ENCODE results near the gene FAM219A.
"Not testable (repeated sequence)": the region's sequence is repeated elsewhere in the genome, so short reads cannot be mapped to it uniquely, and the experiment has no call there.

Gene FAM219A

DNA sequence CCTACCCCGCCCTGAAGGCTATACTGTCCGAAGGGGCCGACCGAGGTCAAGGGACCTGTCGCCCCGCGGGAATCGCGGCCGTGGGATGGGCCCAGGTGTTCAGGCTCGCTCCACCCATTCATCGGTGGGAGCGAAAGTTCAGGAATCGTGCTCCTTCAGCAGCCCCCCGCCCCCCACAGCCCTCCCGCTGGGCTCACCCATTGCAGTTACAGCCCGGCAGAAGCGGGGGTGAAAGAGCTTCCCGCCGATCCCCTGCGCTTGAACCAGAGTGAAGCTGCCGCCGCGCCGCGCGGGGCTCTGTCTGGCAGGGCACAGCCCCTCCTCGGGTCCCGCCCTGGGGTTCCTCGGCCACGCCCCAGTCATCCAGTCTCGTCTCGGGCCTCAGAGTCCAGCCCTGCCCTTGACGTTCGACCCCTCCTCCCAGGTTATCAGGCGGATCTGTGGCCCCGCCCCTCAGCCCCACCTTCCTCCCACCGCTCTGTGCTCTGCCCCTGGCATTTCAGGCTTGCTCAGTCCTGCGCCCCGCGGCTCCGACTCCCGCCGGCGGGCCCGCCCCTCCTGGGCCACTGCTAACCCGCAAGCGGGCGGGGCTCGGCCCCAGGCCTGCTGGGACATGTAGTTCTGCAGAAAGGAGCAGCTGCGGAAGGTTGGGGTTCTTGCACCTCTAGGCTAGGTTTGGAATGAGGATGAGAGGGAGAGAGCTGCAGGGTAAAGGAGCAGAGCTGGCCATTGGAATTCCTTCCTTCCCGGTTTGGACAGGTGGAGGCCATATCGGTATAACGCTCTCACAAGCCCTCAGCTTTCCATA, 81.6 kb downstream of the FAM219A start, which contains the start of gene MYORG:
Gene MYORG, minus strand, starts transcription at position 303 of the 808 bp plus-strand sequence. CDS start 3,955 bp downstream, outside the sequence.
- peak; percentile 94 for DNase-seq (ENCODE audit: low spot score)

DNA sequence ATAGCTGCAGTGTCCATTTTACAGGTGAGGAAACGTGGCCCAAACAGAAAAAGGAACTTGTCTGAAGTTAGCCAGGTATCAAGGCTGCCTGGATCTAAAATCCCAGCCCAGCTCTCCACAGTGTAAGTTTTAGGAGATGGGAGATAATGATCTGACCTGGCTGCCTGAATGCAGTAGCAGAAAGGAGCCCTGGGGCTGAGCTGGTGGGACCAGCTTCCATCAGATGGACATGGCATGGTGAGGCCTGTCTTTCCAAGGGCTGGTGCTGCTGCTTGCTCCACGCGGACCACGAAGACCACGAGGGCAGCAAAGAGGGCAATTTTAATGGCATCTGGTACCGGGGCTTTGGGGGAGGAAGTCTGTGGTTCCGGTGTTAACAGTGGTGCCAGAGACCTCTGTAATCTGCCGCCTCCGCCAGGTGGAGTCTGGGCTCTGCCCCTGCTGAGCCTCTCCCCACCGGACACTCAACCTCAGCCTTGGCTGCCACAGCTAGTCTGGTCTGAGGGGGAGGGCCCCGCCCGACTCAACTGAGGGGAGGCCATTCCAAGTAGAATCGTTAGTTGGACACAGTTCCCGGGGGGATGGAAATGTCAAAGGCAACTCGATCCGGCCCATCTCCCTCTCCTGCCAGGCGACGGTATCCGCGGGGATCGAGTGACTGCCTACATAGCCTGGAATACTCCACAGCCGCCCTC, 82.3 kb downstream of the FAM219A start:
- no peak for DNase-seq (ENCODE audit: low spot score)

DNA sequence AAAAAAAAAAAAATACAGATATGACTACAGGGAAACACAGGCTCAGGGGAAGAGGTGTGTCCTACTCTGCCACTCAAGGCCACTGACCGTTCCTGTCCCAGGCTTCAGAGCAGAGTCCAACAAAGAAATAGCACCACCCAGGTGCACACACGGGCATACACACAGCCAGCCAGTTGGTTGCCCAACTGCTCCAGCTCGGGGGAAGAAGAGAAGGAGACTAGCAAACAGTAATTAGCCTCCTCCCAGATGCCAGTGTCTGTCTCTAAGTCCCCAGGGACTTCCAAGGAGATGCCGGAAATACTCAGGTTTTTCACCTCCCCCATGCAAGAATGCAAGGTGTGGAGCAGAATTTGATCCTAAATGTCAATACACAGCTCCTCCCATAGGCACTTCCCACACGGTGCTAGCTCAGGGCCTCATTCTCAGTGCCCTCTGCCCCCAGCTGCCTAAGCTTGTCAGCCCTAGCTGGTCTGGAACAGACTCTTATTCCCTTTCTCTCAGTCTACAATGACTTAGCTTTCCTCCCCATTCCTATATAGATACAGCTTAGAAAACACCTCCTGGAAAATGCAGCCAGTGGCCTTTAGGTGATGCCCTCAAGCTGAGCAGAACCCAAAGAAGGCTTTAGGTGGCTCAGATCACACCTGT, 83.3 kb downstream of the FAM219A start:
- no peak for DNase-seq (ENCODE audit: low spot score)

DNA sequence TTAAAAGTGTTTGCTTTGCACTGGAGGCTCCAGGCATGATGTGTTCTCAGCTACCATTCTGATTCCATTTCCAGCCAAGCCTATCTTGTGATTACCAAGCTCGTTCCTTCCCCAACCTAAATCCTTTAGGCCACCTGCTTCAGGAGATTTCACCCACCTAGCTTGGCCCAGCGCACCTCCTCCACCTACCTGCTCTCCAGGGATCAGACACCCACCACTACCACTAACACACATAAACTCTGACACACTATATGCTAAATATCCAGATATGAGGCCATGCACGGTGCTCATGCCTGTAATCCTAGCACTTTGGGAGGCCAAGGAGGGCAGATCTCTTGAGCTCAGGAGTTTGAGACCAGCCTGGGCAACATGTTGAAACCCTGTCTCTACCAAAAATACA, 84.0 kb downstream of the FAM219A start:
- no peak for DNase-seq (ENCODE audit: low spot score)

DNA sequence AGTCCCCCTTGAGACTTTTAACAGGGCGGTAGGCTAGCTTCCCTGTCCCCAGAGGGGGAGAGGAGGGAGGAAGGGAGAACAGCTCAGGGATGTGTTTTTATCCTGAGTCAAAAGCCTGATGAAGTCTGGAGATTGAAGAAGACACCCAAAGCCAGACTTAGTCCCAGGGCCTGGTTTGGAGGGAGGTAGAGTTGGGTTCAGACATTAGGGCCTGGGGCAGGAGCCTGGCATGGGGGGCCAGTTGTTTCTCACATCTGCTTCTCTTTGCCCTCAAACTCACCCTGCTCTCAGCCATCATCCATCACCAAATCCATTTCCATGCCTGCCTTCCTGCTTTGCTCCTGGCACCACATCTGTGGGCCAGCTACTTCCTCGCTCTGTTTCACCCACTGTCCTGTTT, 84.6 kb downstream of the FAM219A start:
- DNase-seq (ENCODE audit: low spot score): no peak

DNA sequence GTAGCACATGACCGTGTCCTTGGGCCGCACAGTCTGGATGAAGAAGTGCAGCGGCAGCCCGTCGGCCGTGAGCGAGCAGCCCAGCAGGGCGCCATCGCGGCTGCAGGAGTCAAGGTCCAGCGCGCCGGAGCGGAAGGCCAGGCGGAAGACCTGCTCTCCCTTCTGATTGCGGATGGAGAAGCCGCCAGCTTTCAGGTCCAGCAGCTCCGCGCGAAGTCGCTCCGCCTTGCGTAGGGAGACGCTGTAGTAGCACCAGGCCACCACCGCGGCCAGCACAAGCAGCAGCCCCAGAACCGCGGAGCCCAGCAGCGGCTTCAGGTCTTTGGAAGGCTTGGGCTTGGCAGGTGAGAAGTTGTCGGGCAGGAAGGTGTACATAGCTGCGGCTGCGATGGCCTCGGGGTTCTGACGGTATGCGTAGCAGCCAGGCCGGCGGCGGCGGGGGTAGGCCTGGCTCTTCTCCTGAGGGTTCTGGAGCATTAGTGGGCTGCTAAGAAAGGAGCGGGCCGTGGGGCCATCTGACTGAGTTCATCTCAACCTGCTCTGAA, 85.8 kb downstream of the FAM219A start:
- DNase-seq (ENCODE audit: low spot score): no peak

DNA sequence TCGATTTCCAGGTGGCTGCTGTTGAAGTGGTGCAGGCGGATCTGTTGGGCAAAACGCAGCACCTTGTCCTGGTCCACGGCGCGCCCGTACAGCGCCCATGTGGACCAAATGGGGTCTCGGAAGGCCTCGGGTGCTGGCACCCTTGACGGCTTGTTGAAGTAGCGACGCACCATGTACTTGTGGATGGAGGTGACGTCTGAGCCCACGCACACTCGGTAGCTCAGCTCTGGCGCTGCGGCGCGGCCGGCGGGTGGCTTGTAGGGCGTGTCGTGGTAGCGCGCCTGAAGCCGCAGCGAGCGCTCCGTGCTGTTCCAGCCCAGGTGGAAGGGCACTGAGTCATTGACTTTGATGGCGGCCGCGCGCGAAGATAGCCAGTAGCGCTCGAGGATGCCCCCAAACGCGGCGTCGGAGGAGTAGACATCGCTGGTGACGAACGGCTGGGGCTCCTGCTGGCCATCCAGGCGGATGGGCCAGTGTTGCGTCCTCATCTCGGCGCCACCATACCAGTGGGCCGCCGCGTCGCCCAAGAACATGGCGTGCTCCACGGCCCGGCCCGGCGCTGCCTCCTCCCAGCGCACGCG, 86.4 kb downstream of the FAM219A start:
- no peak for DNase-seq (ENCODE audit: low spot score)

DNA sequence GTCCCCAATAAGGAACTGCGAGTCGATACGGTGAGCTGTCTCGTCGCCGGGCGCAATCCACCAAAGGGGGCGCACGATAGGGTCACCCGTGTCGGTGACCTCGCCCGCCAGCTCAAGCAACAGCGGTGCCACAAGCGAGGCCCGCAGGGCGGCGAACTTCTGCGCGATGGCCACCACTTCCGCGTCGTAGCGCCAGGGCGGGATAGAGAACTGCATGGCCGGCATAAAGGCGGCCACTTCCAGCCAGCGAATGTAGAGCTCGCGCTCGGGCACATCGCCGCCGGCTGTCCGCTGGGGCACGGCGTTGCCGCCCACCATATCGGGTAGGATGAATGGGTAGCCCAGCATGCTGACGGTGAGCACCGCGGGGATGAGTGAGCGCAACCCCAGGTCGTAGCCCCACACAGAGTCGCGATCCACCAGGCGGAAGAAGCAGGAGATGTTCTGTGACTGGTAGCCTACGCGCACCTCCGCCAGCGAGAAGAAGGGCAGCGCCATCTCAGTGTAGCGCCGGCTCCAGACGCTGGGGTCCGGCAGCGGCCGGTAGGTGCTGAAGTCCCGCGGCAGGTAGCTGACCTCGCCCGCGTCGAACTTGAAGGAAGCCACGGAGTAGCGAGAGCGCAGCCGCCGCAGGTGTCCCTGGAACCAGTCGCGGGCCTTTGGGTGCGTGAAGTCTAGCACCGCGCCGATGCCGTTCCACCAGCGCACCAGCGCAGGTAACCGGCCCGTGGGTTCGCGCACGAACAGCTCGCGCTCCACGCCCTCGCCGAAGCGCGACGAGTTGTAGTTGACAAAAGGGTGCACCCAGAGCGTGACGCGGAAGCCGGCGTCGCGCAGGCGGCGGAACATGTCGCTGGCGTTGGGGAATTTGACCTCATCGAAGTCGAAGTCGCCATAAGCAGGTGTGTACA, 87.1 kb downstream of the FAM219A start:
- no peak for DNase-seq (ENCODE audit: low spot score)

DNA sequence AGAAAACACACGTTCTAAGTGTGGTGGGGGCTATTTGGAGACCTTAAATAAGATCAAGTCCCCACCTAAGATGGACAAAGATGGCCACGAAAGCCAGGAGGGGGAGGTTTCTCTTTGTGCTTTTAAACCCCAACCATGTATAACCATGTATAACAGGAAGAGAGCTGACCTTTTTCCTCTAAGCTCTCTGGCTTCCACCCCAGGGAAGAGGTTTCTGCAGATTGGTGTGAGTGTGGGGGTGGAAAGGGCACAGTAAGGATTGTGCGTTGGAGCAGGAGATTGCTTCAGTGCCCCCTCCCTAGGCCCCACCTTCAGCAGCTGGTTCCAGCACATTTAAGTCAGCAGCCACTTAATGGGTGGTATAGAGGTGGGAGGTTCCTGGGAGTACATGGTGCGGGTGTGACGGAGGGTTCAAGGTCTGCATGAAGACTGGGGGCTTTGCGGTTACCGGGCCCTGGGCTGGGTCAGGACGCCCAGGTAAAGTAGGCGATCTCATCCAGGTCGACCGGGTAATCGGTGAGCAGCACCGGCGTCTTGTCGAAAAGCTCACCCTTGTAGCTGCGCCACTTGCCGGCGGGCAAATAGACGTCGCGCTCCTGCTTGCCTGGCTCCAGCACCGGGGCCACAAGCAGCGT, 87.9 kb downstream of the FAM219A start:
- no peak for DNase-seq (ENCODE audit: low spot score)

DNA sequence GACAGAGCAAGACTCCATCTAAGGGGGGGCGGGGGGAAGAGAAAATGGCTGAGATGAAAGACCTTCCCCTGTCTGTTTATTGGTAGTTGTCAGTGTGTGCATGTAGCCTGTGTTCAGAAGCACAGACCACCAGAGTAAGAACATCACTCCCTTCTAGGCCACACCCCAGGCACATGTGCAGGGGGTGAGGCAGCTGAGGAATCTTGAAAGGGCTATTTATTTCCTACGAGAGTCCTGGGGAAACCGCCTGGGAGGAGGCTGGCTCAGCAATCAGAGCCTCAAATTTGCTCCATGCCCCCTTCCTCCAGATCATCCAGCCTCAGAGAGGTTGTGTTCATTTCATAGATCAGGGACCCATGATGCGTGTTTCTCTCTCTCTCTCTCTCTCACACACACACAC, 88.7 kb downstream of the FAM219A start:
- DNase-seq (ENCODE audit: low spot score): no peak

DNA sequence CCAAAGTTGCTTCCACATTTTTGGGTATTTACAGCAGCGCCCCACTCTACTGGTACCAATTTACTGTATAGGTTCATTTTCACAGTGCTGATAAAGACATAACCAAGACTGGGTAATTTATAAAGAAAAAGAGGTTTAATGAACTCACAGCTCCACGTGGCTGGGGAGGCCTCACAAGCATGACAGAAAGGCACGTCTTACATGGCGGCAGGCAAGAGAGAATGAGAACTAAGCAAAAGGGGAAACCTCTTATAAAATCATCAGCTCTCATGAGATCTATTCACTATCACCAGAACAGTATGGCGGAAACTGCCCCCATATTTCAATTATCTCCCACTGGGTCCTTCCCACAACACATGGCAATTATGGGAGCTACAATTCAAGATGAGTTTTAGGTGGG, 89.6 kb downstream of the FAM219A start:
- not testable (repeated sequence) for DNase-seq (ENCODE audit: low spot score)

DNA sequence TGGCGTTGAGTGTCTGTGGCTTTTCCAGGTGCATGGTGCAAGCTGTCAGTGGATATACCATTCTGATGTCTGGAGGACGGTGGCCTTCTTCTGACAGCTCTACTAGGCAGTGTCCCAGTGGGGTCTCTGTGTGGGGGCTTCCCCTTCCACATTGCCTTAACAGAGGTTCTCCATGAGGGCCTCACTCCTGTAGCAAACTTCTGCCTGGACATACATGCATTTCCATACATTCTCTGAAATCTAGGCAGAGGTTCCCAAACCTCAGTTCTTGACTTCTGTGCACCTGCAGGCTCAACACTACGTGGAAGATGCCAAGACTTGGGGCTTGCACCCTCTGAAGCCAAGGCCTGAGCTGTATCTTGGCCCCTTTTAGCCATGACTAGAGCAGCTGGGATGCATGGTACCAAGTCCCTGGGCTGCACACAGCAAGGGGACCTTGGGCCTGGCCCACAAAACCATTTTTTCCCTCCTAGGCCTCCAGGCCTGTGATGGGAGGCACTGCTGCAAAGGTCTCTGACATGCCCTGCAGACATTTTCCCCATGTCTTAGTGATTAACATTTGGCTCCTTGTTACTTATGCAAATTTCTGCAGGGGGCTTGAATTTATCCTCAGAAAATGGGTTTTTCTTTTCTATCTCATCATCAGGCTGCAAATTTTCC, 90.5 kb downstream of the FAM219A start:
- not testable (repeated sequence) for DNase-seq (ENCODE audit: low spot score)

DNA sequence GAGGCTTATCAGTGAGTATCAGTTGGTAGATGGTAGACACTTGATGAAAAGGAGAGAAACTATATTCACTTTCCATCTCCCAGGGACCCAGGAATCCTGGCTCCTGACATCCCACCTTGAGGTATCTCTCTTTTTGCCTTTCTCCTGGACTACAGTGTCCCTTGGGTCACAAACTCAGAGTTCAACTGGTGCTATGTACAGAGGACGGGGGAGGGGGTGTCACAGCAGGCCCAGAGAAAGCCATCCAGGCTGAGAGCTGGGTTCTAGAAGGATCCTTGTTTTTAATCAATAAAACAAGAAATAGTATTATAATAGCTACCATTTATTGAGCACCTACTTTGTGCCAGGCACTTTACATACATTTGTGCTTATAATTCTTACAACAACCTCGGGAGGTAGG, 92.0 kb downstream of the FAM219A start:
- DNase-seq (ENCODE audit: low spot score): no peak

DNA sequence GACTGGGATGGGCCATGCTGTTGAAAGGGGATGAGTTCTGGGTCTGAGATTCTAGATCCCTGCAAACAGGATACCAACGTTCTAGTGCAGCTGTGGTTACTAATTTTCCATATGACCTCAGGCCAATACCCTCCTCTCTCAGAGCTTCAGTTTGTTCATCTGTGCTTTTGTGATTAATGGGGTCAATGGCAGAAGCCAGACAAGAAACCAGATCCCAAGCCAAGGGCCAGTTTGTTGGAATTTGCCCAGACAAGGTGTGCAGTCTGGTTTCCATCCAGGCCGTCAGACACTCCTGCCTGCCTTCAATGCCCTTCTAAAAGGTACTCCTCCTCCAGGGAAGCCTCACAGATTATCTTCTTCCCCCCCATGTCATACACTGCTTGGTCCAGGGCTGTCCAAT, 93.1 kb downstream of the FAM219A start:
- no peak for DNase-seq (ENCODE audit: low spot score)

DNA sequence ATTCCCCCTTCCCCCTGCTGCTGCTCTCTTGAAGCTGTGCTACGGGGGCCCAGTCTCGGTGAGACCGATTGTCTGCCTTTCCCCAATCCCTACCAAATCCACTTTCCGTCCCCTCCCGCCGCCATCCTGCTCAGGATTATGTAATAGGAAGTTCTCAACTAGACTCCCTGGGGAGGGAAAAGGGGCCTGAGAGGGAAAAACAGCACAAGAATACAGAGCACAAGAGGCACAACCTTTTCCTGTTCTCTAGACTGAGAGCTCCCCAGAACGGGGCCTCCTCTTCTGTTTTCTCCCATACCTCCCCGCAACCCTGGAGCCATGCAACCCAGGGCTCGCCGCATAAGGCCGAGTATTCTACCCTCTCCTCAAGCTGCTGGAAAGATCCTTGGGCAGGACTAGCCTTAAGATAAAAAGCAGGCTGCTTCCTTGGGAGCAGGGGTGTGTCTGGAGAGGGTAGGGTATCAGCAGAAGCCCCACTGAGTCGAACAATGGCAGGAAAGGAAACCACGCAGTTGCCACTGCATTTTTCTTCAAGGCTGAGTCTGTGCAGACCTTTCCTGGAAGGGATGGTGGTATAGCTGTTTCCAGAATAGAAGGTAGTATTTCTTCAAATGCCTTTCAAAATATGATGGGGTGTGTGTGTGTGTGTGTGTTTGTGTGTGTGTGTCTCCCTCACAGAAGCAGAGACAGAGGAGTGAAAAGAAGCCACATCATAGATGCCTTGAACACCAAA, 94.6 kb downstream of the FAM219A start:
- DNase-seq (ENCODE audit: low spot score): no peak

DNA sequence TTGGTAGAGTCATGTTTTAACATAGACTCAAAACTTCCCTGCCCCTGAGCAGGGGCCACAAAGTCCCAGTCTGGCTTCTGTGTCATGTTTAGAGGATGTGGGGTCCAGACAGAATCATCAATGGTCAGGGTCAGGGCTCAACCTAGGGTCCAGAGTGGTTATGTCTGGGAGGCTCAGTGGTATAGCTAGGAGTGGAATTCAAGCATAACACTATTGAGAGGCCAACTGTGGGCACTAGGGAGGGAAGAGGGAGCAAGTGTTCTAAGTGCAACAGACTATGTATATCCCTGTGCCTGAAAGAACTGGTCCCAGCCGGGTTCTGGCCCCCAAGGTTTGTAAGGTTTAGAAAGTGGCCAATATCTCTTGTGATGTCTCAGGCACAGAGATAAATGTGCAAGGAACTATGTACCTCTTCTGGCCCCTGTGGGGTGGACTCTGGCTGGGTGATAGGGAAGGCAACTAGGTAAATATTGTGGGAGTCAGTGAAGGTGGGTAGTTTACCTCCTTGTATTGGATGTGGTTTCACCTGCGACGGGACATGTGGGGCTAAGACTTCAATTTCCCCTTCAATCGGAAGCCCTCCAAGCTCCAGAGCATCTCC, 95.7 kb downstream of the FAM219A start:
- DNase-seq (ENCODE audit: low spot score): no peak

DNA sequence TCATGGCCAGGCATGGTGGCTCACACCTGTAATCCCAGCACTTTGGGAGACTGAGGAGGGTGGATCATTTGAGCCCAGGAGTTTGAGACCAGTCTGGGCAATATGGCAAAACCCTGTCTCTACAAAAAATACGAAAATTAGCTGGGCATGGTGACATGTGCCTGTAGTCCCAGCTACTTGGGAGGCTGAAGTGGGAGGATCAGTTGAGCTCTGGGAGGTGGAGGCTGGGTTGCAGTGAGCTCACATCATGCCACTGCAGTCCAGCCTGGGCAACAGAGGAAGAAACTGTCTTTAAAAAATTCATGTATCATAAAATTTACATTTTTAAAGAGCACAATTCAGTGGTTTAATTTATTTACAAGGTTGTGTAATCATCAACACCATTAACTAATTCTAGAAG, 105.4 kb downstream of the FAM219A start:
- not testable (repeated sequence) for DNase-seq (ENCODE audit: low spot score)

DNA sequence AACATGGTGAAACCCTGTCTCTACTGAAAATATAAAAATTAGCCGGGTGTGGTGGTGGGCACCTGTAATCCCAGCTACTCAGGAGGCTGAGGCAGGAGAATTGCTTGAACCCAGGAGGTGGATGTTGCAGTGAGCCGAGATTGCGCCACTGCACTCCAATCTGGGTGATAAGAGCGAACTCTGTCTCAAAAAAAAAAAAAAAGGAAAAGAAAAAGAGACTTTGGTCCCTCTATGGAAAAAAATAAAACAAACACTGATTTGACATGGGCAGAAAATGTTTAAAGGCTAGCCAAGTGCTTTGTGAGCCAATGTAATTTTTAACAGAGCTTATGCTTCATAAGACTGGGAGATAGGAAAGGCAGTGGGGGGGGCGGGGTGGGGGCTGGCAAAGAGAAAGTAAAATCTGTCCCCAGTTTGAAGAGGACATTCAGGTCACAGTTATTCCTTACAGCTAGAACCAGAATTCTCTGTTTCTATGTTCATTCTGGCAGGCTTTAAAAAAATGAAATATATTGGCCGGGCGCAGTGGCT, 106.2 kb downstream of the FAM219A start:
- not testable (repeated sequence) for DNase-seq (ENCODE audit: low spot score)

DNA sequence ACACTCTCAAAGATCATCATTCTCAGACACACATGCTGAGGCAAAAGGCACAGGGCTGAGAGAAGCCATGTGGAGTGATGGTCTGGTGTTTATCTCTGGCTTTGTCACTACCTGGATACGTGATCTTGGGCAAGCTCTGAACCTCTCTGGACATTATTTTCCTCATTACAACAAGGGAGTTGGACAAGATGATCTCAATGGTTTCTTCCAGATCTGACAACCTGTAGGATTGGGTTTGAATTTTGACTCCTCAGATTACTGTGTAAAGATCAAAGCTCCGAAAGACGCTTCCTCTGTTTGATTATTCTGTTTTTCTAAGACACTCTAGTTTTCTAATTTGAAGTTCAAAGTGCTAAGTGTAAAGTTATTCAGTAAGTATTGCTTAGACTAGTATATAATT, 109.0 kb downstream of the FAM219A start:
- no peak for DNase-seq (ENCODE audit: low spot score)

All from COLO829 (cell line).